ENCODE data around the gene CCDC60.

CCDC60 gene

GRCh38 chr12:119391673-119392072 lies 57.1 kb downstream of the CCDC60 start:
- no peak for DNase-seq

GRCh38 chr12:119393677-119394076 lies 59.1 kb downstream of the CCDC60 start:
- no peak for DNase-seq

GRCh38 chr12:119397540-119397939 lies 63.0 kb downstream of the CCDC60 start:
- DNase-seq = no peak

DNA sequence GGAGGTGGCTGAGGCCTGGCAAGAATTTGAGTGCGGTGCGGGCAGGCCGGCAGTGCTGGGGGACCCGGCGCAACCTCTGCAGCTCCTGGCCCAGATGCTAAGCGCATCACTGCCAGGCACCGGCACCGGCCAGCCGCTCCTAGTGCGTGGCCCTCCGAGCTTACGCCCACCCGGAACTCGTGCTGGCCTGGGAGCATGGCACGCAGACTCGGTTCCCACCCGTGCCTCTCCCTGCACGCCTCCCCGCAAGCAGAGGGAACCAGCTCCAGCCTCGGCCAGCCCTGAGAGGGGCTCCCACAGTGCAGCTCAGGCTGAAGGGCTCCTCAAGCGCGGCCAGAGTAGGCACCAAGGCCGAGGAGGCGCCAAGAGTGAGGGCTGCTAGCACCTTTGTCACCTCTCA lies 63.7 kb downstream of the CCDC60 start:
- DNase-seq = no peak

DNA sequence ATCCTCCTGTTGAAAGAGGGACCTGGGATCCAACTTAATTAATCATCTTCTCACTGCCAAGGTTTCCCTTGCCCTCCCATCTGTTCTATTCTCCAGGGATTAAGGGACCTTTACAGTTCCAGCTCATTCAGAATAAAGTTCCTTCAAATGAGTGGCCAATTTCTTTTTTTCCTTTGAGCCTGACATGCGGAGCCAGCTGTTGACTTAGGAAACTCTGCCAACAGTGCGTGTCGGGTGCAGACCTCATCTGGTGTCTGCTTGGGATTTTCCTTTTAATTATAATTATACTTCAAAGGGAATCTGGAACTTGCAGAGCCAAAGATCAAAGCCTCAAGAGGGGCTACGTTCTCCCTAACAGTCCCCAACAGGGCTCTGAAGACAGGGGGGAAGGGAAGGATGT lies 64.8 kb downstream of the CCDC60 start:
- DNase-seq = no peak

GRCh38 chr12:119406308-119406707 lies 71.8 kb downstream of the CCDC60 start:
- no peak for DNase-seq

- no peak for DNase-seq
These were observed 72.3 kb downstream of the CCDC60 start for GRCh38 chr12:119406811-119407210.

DNA sequence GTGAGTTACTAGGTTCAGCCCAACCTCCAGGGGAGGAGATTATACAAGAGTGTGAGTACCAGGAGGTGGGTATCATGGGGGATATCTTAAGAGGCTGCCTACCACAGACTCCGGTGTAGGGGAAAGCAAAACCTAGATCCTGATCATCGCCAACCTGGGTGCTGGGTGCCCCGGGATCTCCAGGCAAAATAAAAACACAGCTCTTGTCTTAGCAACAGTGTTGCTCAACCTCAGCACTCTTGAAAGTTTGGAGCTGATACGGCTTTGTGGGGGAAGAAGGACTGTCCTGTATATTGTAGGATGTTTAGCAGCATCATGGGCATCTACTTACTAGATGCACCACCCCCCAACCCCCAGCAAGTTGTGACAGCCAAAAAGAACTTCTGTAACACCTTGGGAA lies 74.5 kb downstream of the CCDC60 start:
- no peak for DNase-seq

GRCh38 chr12:119410396-119410795 lies 75.9 kb downstream of the CCDC60 start:
- no peak for DNase-seq

DNA sequence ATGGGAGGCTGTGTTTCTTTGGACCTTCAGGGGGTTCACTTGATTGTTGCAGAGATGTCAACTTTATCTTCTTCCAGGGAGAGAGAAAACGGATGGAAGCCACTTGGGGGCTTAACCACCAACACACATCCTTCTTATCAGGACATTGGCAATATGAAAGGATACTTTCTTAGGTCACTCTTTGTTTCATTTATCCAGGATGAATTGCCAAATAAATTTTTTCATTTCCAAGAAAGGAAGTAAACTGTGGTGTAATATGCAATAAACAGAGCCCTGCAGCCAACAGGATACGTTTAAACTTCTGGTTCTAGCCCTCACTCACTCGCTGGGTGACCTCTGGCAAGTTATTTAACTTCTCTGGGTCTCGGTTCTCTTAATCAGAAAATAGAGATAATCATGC lies 77.8 kb downstream of the CCDC60 start:
- DNase-seq = no peak

DNA sequence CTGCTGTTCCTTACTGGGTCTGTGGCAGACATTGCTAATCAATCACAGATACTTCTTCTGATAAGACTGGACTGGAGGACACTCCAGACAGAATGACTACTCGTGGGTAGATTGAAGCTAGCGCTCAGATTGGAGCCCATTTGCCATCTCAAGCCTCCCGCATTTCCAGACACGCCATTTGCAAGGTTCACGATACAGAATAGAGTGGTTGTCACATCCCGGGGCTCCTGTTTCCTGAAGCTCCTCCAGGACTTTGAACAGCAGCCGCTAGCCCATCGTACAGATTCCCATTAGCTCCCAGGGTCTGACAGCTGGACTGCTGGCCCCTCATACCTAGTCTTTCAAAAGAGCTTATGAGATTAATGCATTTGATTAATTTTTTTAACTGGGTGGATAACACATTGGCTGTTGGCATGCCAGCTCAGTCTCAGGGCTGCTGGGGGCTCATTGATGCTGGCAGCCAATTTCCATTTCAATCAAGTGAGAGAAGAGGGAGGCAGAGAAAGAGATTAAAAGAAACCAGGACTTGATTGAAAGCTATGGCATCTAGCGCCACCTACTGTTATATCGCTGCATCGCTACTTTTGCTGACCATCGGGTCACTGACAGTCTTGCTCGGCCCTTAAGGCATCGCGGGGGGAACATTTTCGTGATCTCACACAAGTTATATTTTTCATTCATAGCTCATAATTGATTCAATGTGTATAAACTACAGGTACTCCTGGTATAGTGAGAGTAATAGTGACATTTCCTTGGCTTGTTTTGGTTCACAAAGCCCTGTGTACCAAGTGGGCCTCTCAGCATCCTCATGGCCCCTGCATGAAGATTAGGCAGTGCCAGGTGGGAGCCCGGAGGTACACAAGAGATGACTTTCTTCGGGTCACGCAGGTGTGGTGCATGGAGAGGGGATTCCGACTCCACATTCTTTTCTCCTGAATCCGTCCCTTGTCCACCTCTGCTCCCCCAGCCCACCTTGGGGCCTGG lies 78.6 kb downstream of the CCDC60 start:
- no peak for DNase-seq

DNA sequence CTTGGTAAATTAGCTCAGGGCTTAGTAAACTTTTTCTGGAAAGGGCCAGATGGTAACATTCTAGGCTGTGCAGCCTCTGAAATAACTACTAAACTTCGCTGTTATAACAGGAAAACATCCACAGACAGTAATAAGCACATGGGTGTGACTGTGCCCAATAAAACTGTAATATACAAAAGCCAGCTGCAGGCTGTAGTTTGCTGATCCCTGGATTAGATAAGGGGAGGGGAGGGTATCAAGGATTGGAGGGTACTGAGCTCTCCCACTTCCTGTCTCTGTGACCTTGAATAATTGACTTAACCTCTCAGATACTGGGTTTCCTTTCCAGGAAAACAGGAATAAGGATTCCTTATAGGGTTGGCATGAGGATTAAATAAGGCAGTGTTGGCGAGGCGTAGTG lies 81.2 kb downstream of the CCDC60 start:
- DNase-seq = no peak

DNA sequence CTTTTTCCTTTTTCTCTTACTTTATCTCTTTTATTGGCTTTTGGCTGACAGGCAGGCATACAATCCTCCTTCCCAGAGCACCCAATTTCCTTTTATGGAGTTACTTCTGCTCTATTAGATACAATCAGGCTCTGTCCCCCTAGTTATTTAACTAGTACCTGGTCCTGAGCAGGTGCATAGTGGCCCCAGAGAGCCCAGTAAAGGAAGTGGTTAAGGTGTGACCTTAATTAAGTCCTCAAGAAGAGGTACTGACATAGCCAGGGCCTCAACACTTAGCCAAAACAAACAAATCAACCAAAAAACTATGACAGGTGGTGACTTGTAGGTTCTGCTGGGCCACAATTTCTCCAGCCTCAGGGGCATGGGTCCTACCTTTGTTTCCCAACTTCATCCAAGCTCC lies 82.9 kb downstream of the CCDC60 start:
- no peak for DNase-seq

DNA sequence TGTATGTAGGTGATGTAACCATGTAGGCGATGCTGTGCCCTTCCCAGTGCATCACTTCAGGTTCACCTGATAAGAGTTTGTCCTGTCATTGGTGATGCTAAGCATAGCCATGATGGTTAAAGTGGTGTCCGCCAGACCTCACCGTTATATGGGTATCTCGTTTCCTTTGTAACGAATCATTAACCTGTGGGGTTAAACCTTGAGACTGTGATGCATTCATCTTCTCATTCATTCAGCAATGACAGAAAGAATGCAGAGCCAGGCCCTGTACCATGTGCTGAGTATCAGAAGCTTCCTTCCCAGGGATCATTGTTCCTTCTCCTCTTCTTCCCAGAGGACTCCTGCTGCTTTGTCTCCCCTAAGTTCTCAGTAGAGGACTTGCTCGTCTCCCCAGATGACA lies 84.9 kb downstream of the CCDC60 start:
- no peak for DNase-seq

- DNase-seq = no peak
These were observed 88.8 kb downstream of the CCDC60 start for GRCh38 chr12:119423285-119423684.

- no peak for DNase-seq
These were observed 91.1 kb downstream of the CCDC60 start for GRCh38 chr12:119425623-119426022.

GRCh38 chr12:119431151-119431550 lies 96.6 kb downstream of the CCDC60 start:
- DNase-seq = no peak

- DNase-seq = no peak
These were observed 98.4 kb downstream of the CCDC60 start for GRCh38 chr12:119432949-119433348.

- no peak for DNase-seq
These were observed 106.4 kb downstream of the CCDC60 start for GRCh38 chr12:119440803-119441360.

- peak; percentile 58 for DNase-seq
These were observed 110.0 kb downstream of the CCDC60 start for GRCh38 chr12:119444462-119445044.

DNA sequence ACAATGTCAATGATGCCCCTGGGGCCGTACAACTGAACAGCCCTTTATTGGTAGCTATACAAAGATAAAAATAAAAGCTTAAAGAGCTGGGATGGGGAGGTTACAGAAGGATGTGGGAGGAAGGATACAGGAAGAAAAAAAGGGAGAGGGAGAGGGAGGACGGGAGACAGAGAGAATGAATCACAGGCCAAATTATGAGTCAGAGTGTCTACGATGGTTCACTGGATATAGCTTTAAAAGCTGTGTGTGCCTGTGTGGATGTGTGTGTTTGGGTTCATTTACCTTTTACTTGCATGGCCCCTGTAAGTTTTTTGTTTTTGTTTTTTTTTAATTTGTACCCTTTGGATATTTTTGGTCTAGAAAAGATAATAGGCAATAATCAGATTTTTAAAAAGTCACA lies 111.9 kb downstream of the CCDC60 start:
- no peak for DNase-seq

- no peak for DNase-seq
These were observed 112.6 kb downstream of the CCDC60 start for GRCh38 chr12:119447126-119447525.

DNA sequence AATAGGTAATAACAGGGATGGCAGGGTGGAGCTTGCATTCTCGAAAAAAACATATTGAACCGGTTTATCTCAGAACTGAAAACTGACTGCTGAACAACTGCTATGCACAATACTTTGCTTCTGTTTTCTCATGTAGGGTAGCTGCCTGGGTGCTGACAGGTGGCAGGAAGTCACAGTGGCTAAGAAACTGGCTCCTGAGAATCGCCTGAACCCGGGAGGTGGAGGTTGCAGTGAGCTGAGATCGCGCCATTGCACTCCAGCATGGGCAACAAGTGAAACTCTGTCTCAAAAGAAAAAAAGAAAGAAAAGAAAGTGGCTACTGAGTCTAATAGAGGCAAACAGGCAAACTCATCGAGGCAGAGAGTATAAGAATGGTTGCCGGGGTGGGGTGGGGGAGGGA lies 113.1 kb downstream of the CCDC60 start:
- no peak for DNase-seq

GRCh38 chr12:119448611-119449131 lies 114.1 kb downstream of the CCDC60 start:
- DNase-seq = no peak

Data from activated CD8-positive, alpha-beta memory T cell treated with anti-CD3 and anti-CD28 coated beads for 24 hours (primary cell).